Gastroesophageal sphincter (tissue), 3 donors: ENCODE measurements around the gene SFSWAP.

Experiments
- POLR2A ChIP-seq, 2 donors: fragments of 450-650 bp; IDR thresholded peaks; one replicate each; pipeline ENCODE4 v1.6.1; 2017; ENCODE audit warnings: antibody characterized with exemption in 2 of 2, mild to moderate bottlenecking in 2 of 2, moderate library complexity in 1 of 2
- POLR2AphosphoS5 ChIP-seq: sonication (generic); formaldehyde crosslinking; IDR thresholded peaks from one replicate; pipeline ENCODE4 v1.6.1; 2017; ENCODE audit warnings: antibody characterized with exemption
- TF ChIP-seq, protein P1 (sequence below), 4 experiments: fragments of 200-600 bp in 2 of 4; fragments of 450-650 bp in 2 of 4; sonication (generic) in 1 of 4; IDR thresholded peaks; one replicate each; pipeline ENCODE4 v1.5.1; 2017 to 2019; ENCODE audit warnings: antibody characterized with exemption in 4 of 4, mild to moderate bottlenecking in 2 of 4, moderate library complexity in 2 of 4

DNA sequence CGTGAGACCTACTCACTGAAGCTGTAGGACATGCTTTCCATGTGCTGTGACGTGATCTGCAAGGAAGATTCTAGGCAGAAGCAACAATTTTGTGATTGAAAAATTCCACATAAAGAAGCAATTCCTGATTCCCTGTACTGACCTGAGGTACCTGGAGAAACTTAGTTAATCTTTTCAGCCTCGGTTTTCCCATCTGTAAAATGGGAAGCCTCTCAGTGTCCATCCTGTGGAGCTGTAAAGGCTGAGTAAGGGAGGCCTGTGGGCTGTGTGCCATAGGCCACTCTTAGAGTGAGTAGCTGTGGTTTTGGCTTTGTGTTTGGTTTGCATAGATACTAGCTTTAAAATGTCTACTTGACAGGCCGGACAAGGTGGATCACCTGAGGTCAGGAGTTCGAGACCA lies 50.7 kb downstream of the SFSWAP start:
- TF ChIP-seq, protein P1, sequence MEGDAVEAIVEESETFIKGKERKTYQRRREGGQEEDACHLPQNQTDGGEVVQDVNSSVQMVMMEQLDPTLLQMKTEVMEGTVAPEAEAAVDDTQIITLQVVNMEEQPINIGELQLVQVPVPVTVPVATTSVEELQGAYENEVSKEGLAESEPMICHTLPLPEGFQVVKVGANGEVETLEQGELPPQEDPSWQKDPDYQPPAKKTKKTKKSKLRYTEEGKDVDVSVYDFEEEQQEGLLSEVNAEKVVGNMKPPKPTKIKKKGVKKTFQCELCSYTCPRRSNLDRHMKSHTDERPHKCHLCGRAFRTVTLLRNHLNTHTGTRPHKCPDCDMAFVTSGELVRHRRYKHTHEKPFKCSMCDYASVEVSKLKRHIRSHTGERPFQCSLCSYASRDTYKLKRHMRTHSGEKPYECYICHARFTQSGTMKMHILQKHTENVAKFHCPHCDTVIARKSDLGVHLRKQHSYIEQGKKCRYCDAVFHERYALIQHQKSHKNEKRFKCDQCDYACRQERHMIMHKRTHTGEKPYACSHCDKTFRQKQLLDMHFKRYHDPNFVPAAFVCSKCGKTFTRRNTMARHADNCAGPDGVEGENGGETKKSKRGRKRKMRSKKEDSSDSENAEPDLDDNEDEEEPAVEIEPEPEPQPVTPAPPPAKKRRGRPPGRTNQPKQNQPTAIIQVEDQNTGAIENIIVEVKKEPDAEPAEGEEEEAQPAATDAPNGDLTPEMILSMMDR (IDR thresholded peaks at IDR 0.05), result no peak
- TF ChIP-seq POLR2AphosphoS5 (no peak), POLR2A (IDR thresholded peaks at IDR 0.05) (no peak)
